ENCODE data around the gene OR6X1.
A peak's percentile ranks its signal among the peaks of the same experiment; 100 is the strongest.
"Not testable (repeated sequence)": the region's sequence is repeated elsewhere in the genome, so short reads cannot be mapped to it uniquely, and the experiment has no call there.

OR6X1 gene

GRCh38 chr11:123755344-123755743, 1.0 kb upstream of the OR6X1 start:
- no peak overlapping the region for H3K27ac ChIP-seq
- TF ChIP-seq, protein P1, sequence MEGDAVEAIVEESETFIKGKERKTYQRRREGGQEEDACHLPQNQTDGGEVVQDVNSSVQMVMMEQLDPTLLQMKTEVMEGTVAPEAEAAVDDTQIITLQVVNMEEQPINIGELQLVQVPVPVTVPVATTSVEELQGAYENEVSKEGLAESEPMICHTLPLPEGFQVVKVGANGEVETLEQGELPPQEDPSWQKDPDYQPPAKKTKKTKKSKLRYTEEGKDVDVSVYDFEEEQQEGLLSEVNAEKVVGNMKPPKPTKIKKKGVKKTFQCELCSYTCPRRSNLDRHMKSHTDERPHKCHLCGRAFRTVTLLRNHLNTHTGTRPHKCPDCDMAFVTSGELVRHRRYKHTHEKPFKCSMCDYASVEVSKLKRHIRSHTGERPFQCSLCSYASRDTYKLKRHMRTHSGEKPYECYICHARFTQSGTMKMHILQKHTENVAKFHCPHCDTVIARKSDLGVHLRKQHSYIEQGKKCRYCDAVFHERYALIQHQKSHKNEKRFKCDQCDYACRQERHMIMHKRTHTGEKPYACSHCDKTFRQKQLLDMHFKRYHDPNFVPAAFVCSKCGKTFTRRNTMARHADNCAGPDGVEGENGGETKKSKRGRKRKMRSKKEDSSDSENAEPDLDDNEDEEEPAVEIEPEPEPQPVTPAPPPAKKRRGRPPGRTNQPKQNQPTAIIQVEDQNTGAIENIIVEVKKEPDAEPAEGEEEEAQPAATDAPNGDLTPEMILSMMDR (conservative IDR thresholded peaks at IDR 0.05): no peak

DNA sequence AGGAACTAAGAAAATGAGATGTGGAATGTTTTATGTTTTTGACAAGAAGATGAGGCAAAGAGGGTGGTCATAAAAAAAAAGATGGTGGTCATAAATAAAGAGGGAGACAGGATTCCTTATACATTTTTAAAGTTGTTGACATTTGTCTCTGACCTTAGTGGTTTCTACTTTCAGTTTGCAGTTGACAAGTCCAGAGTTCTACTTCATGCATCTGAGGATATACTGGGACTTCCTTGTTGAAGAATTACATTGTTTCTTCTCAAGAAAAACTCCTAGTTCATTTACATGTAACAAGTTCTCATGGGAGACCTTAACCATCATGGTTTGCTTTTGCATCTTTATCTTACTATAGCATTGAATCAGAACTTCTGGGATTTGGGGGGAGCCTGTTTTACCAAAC, 1.2 kb downstream of the OR6X1 start:
- TF ChIP-seq, protein P1 (conservative IDR thresholded peaks at IDR 0.05): no peak
- no peak overlapping the region for H3K27ac ChIP-seq

GRCh38 chr11:123751781-123752180, 2.5 kb downstream of the OR6X1 start:
- H3K27ac ChIP-seq: no peak overlapping the region
- TF ChIP-seq, protein P1 (conservative IDR thresholded peaks at IDR 0.05): no peak

GRCh38 chr11:123748349-123748748, 6.0 kb downstream of the OR6X1 start:
- H3K27ac ChIP-seq: not testable (repeated sequence)

DNA sequence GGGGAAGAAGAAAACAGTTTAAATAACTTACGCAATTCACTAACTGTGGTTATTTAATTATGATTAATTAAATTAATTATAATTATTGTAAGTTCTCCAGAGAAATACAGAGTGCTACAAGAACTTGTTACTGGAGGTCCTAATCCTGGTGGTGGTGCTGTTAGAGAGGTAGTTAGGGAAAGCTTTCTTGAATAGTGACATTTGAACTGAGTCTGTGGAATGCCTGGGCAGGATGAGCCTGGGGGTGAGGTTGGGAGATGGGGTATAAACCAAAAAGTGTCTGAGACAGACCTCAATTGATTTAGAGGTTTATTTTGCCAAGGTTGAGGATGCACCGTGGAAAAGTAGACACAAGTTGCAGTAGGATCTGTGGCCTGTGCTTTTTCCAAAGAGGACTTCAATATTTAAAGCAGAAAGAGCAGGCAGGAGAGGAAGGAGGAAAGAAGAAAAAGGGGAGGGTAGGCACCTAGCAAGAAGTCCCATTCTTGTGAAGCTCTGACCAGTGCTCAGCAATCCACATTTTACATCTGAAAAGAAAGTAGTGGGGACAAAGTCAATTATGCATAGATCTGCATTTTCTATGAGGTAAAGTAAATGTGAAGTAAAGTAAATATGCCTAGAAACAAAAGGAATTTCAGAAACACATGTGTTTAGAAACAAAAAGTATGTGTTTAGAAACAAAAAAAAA, 8.4 kb downstream of the OR6X1 start:
- TF ChIP-seq, protein P1 (conservative IDR thresholded peaks at IDR 0.05): no peak
- H3K27ac ChIP-seq: no peak overlapping the region

- TF ChIP-seq, protein P1 (conservative IDR thresholded peaks at IDR 0.05): no peak
- H3K27ac ChIP-seq: no peak overlapping the region
These were observed 11.6 kb downstream of the OR6X1 start for GRCh38 chr11:123742724-123743120.

DNA sequence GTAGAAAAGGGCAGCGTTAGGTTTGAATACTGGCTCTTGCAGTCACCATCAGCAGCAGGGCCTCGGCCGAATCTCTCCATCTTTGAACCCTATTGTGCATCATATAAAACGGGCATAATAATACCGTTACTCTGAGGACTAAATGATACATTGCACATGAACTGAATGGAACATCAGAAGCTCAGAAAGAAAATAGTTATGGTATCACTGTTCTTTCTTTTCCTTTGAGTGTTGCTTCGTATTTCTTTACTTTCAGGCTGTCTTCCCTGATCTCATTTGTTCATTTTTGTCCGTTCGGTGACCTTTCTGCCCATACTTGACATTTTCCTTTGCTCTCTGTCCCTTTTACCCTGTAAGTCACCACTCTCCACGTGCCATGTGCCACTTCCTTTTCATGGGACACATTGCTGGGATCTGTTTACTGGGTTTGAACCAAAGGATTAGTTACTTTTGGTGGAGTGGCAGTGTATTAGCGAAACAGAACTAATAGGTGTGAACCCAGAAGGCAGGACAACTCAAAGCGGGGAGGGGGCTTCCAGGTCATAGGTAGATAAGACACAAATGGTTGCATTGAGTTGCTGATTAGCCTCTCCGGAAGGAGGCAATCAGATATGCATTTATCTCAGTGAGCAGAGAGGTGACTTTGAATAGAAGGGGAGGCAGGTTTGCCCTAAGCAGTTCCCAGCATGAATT, 12.1 kb downstream of the OR6X1 start:
- H3K27ac ChIP-seq: peak overlapping the region; percentile 85
- TF ChIP-seq, protein P1 (conservative IDR thresholded peaks at IDR 0.05): no peak
